ENCODE data around the gene LMLN. TPM values are rescaled to one million over a fixed set of nuclear protein-coding genes. Genes with fewer than 3 reads are reported as not detected.

LMLN gene, protein sequence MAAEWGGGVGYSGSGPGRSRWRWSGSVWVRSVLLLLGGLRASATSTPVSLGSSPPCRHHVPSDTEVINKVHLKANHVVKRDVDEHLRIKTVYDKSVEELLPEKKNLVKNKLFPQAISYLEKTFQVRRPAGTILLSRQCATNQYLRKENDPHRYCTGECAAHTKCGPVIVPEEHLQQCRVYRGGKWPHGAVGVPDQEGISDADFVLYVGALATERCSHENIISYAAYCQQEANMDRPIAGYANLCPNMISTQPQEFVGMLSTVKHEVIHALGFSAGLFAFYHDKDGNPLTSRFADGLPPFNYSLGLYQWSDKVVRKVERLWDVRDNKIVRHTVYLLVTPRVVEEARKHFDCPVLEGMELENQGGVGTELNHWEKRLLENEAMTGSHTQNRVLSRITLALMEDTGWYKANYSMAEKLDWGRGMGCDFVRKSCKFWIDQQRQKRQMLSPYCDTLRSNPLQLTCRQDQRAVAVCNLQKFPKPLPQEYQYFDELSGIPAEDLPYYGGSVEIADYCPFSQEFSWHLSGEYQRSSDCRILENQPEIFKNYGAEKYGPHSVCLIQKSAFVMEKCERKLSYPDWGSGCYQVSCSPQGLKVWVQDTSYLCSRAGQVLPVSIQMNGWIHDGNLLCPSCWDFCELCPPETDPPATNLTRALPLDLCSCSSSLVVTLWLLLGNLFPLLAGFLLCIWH
- total RNA-seq, result 6.6 and 11.2 TPM in 2 replicates

DNA sequence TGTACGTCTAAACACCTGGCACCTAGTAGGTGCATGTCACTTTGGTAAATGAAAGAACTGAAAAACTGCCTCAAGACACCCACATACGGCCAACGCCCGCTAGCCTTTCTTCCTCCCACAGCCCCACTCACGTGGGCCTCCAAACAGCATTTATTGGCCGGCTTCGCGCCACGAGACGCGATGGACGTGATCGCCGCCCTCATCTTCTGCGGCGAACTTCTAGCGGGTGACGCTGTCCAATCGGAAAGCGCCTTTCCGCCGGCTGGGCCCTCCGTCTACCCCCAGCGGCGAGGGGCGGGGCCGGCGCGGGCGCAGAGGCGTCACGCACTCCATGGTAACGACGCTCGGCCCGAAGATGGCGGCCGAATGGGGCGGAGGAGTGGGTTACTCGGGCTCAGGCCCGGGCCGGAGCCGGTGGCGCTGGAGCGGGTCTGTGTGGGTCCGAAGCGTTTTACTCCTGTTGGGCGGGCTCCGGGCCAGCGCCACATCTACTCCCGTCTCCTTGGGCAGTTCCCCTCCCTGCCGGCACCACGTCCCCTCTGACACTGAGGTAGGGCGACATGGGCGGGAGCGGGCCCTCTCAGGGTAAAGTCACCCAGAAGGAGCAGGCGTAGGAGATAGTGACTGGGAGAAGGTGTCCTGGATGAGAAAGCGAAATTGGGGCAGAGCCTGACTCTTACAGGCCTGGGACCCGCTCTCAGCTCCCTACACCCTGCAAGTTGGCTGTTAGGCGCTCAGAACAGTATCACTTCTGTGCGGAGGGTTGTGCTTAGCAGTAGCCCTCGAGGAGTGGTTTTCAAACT lies at the start of gene LMLN:
TSS of gene LMLN (plus strand) at position 327 of the 803 bp plus-strand sequence. CDS start at position 356, 29 bp downstream.

DNA sequence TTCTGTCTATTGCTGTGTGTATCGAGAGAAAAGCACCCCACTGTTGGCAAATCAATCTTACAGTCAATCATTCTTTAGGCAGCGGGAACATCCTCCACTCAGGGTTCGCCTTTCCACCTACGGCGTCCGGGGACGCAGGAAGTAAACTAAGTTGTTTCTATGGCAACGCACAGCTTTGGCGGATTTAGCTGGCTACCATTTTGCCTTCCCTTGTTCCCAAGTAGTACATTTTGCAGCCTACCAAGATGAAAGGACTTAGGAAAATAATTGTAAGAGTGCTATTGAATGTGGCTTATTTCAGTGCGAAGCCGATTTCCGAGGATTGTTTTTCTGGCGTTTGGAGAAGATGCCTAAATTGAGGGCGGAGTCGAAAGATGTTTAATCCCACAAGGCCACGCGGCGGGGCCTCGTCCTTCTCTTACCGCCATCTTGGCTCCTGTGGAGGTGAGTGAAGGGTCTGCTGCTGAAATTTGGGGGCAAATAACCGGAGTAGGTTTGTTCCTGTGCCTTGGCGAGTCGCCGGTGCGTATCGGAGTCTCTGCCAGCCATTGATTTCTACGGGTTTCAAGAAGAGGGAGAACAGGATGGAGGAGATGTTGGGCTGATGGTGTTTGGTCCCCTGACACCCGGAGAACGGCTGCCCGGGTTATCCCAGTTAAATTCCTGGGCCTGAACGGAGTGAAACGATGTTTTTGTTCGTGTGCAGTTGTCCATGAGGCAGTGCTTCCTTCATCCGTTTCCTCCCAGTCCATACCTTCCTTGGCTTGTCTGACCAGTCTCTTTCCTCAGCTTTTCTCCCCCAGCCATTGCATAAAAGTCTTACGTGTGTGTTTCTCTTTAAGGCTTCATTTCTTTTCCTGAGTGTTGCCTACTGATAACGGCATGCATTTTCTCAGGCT lies 10.0 kb upstream of the LMLN start, which contains the start of gene RPL35A:
TSS of gene RPL35A (plus strand) at position 413 of the 899 bp plus-strand sequence. CDS start 778 bp downstream, outside the sequence.

Small RNAs within 50 kb of the gene (small RNA-seq; reads per million reads assigned to genes)
- gene RNU6-621P (not detected), gene RNU6-821P (not detected)

Other genes starting within 250 kb of the LMLN start
- gene RUBCN, start 223.3 kb upstream of the LMLN start, total RNA-seq, result 20.0 and 21.3 TPM in 2 replicates
- 37.2 and 39.7 TPM in 2 replicates for gene FYTTD1, start 210.3 kb upstream of the LMLN start, total RNA-seq
- gene LRCH3, start 169.0 kb upstream of the LMLN start, total RNA-seq, result 74.3 and 86.0 TPM in 2 replicates
- 256 and 337 TPM in 2 replicates for gene RPL35A, start 10.0 kb upstream of the LMLN start, total RNA-seq

All from hair follicle dermal papilla cell (primary cell).